Cardiac fibroblast (primary cell): ENCODE data around the gene MGAM2.

Experiments
- DNase-seq, 2 donors: peaks; one replicate each; pipeline versions ENCODE4 v3.0.0 to v3.0.0-alpha.2; 2010; ENCODE audit warnings: low read depth in 2 of 2
- H3K4me3 ChIP-seq, 2 donors: replicated peaks in 1 of 2; 1 replicate in 1 of 2; 2 replicates in 1 of 2; pipeline ENCODE4 v1.5.1; 2011; ENCODE audit warnings: low read depth in 2 of 2, low read length in 2 of 2, mild to moderate bottlenecking in 2 of 2, moderate library complexity in 1 of 2
- TF ChIP-seq, protein P1 (sequence below): IDR thresholded peaks from one replicate; pipeline ENCODE4 v1.5.1; 2011; ENCODE audit warnings: low read depth, mild to moderate bottlenecking, low read length, inconsistent platforms

The MGAM2 gene

DNA sequence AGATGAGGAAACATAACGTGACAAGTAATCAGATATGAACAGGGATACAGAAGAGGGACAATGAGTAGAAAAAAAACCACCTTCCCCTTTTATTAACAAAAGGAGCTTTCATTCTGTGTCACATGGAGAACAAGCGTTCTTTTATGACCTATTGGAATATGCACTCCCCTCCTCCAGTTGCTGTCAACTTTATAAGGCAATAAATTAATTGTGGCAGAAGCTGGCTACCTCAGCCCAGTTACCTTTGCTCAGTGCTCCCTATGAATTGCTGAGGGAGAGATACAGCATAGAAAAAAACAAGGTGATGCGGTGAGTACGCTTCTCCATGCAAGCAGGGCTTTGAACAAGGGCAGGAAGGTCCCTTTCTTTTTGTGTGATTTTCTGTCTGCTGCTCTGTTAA lies at the start of gene MGAM2:
Gene MGAM2 (plus strand): TSS at position 220 of the 400 bp plus-strand sequence. CDS start 5,156 bp downstream, outside the sequence.
- DNase-seq = no peak
- H3K4me3 ChIP-seq = no peak within 1 kb of the TSS
- TF ChIP-seq, protein P1, sequence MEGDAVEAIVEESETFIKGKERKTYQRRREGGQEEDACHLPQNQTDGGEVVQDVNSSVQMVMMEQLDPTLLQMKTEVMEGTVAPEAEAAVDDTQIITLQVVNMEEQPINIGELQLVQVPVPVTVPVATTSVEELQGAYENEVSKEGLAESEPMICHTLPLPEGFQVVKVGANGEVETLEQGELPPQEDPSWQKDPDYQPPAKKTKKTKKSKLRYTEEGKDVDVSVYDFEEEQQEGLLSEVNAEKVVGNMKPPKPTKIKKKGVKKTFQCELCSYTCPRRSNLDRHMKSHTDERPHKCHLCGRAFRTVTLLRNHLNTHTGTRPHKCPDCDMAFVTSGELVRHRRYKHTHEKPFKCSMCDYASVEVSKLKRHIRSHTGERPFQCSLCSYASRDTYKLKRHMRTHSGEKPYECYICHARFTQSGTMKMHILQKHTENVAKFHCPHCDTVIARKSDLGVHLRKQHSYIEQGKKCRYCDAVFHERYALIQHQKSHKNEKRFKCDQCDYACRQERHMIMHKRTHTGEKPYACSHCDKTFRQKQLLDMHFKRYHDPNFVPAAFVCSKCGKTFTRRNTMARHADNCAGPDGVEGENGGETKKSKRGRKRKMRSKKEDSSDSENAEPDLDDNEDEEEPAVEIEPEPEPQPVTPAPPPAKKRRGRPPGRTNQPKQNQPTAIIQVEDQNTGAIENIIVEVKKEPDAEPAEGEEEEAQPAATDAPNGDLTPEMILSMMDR = no peak

DNA sequence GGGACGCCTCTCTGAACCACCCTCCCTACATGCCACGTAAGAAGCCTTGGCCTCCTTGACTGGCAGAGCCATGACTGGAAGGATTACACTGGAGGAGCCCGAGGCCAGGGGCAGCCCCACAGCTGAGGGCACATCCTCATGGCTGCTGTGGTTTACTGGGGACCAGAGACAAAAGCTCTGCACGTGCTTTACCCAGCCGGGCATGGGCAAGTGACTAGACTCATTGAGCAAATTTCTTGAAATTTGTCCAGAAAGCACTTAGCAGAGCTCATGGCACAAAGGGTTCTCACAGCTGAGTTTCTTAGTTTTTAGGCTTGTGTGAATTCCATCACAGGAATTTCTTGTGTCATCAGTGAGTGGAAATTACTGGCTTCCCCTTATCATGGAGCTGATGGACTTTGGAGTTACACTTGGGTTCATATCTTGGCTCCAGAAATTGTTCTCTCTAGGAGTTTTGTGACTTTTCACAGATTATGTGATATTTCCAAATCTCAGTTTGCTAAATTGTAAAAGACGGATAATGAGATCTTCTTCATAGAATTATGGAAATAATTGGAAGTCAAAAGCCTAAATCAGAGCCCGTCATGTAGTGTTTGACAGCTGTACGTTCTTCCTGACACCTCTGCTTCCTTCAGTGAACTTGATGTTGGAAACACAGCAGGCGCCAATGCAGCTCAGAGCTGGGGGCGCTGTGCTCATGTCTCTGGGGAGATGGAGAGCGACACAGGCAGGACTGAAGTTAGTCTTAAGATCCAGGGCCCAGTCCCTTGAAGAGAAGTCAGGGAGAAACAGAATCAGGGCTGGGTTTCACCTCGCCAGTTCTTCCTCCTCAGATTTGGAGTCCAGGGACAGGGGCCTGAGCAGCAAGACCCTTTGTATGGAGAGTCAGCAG lies 47.7 kb upstream of the MGAM2 start:
- TF ChIP-seq, protein P1 = no peak
- H3K4me3 ChIP-seq = no peak overlapping the region
- DNase-seq = peak in 1 of 2 donors; percentile 31

DNA sequence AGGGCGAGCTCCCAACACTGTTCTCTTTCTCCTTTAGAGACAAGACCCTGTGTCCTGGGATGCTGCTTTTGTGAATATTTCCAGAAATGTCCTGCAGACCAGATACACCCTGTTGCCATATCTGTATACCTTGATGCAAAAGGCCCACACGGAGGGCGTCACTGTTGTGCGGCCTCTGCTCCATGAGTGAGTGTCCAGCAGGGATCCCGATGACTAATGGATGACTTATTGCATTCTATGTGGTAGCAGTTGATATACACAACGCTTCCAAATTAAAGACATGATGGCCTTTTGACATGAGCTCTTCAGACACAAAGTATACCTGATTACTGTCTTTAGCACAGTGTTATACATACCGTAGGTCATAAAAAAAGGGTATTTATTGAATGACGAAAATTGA lies 45.0 kb upstream of the MGAM2 start:
- TF ChIP-seq, protein P1 = no peak
- no peak overlapping the region for H3K4me3 ChIP-seq
- peak in 1 of 2 donors; percentile 38 for DNase-seq

DNA sequence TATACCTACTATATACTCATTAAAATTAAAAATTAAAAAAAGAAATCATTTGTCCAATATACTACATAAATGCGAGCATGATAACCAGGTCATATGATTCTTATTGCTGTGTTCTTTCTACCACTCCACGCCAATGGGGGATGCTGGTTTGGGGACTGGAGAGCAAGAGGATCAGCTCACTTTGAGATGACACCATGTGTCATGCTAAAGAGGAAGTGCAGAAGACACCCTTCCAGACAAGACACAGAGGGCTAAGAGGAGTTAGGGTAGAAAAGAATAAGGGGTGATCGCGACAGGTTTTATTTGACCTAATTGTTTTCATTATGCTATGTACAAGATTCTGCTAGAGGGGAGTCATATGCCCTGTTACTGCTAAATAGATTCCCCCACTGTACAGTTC lies 33.8 kb upstream of the MGAM2 start:
- no peak for DNase-seq
- TF ChIP-seq, protein P1 = no peak
- H3K4me3 ChIP-seq = no peak overlapping the region

DNA sequence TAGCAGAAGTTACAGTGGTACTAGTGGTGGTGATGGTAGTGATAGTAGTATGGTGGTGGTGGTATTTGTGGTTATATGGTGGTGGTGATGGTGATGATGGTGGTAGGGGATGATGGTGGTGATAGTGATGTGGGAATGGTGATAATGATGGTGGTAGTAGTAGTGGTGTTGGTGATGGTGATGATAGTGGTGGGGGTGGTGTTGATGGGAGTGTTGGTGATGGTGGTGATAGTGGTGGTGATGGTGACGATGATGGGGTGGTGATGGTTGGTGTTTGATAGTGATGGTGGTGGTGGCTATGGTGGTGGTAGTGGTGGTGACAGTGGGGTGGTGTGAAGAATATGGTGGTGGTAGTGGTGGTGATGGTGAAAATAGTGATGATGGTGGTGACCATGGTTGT lies 27.9 kb upstream of the MGAM2 start:
- no peak overlapping the region for H3K4me3 ChIP-seq
- TF ChIP-seq, protein P1 = no peak
- no peak for DNase-seq

DNA sequence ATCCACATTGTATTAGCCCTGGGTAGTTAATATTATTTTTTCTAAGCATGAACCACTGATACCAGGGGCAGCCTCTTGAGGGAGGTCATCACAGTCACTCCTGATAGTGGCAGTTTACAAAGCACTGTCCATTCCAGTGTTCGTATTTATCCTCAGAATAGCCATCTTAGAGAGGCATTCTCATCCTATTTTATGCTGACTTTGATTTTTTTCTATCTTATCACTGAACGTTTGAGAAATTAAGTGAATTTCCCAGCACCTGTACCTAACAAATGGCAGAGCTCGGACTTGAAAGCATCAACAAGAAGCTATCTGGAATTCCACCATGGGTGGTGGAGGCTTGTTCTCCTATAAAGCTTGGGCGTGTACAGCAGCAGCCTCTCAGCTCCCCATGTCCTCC lies 26.1 kb upstream of the MGAM2 start:
- TF ChIP-seq, protein P1 = no peak
- no peak overlapping the region for H3K4me3 ChIP-seq
- no peak for DNase-seq
